ENCODE data around the gene RREB1.

DNA sequence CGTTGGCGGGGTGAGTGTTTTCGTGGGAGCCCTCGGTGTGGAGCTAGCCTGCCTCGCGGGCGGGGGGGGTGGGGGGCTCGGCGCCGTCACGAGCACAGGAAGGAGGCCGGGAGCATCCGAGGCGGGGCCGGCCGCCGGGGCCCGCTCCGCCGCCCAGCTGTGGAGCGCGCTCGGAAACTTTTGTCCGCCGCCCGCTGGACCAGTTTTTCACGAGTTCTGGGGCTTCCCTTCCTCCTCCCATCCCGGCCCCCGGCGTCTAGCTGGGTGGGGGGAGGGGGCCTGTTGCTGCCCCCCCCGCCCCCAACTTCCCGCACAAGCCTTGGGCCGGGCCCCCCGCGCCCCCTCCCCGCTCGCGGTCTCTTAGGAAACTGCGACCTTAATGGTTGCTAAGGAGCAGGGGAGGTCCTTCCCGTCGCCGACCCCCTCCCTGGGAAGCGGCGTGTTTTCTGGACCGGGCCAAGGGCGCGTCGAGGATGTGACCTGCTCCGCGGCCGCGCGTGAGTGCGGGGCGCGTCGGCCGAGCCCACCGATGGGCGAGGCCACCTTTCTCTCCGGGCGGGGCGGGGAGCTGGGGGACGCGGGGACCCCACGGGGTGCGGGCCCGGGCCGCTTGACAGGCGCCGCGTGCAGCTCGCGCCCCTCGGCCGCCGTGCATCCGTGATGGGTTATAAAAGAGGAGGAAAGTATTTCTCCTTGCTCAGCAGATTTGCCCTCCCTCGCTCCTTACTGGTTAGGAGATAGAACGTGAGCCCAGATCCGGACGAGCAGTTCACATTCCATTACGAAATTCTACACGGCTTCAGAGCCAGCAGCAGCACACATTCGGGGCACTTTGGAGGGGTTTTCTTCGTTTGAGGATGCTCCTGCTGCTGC is 1.4 kb downstream of the RREB1 start:
- TF ChIP-seq, protein P1, sequence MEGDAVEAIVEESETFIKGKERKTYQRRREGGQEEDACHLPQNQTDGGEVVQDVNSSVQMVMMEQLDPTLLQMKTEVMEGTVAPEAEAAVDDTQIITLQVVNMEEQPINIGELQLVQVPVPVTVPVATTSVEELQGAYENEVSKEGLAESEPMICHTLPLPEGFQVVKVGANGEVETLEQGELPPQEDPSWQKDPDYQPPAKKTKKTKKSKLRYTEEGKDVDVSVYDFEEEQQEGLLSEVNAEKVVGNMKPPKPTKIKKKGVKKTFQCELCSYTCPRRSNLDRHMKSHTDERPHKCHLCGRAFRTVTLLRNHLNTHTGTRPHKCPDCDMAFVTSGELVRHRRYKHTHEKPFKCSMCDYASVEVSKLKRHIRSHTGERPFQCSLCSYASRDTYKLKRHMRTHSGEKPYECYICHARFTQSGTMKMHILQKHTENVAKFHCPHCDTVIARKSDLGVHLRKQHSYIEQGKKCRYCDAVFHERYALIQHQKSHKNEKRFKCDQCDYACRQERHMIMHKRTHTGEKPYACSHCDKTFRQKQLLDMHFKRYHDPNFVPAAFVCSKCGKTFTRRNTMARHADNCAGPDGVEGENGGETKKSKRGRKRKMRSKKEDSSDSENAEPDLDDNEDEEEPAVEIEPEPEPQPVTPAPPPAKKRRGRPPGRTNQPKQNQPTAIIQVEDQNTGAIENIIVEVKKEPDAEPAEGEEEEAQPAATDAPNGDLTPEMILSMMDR (IDR thresholded peaks at IDR 0.05): no peak
- no peak for TF ChIP-seq POLR2A (IDR thresholded peaks at IDR 0.05)

Data from lower leg skin (tissue), 3 donors.